Kidney (tissue), 14 donors: ENCODE measurements around the gene FAM222A. TPM values are rescaled to one million over a fixed set of nuclear protein-coding genes. Genes with fewer than 3 reads are reported as not detected.

ENCODE experiments used
- DNase-seq, 5 donors: peaks; one replicate each; pipeline ENCODE4 v3.0.0-alpha.2; 2013 to 2020
- FAIRE-seq: peaks from 2 replicates; lab custom pipeline; 2012; peaks lifted over from hg19 to GRCh38; lab: Jason Lieb, UNC
- H3K27ac ChIP-seq, 2 donors: one replicate each; pipeline ENCODE4 v1.7.0; 2013; ENCODE audit warnings: low read depth in 2 of 2, low read length in 2 of 2, inconsistent platforms in 1 of 2
- H3K27me3 ChIP-seq: one replicate; pipeline ENCODE4 v1.7.1; 2013; ENCODE audit warnings: low read length, inconsistent platforms; ENCODE audit not compliant: control insufficient read depth, insufficient read depth
- H3K36me3 ChIP-seq, 3 donors: one replicate each; pipeline versions ENCODE4 v1.7.0 to v1.7.1; 2013; ENCODE audit warnings: low read length in 3 of 3, control low read depth in 1 of 3, inconsistent platforms in 1 of 3; ENCODE audit not compliant: insufficient read depth in 3 of 3, control insufficient read depth in 2 of 3
- H3K4me1 ChIP-seq, 3 donors: one replicate each; pipeline versions ENCODE4 v1.7.0 to v1.7.1; 2013; ENCODE audit warnings: low read length in 3 of 3, inconsistent platforms in 1 of 3, low read depth in 1 of 3; ENCODE audit not compliant: control insufficient read depth in 2 of 3, insufficient read depth in 2 of 3
- H3K4me3 ChIP-seq, 3 donors: one replicate each; pipeline versions ENCODE4 v1.7.0 to v1.8.1; 2013; ENCODE audit warnings: low read length in 3 of 3, control low read depth in 1 of 3, inconsistent platforms in 1 of 3
- H3K9ac ChIP-seq, 3 donors: one replicate each; pipeline versions ENCODE4 v1.7.0 to v1.7.1; 2013; ENCODE audit warnings: low read length in 3 of 3, control low read depth in 1 of 3, inconsistent platforms in 1 of 3
- H3K9me3 ChIP-seq, 3 donors: one replicate each; pipeline versions ENCODE4 v1.7.0 to v1.7.1; 2013; ENCODE audit warnings: low read length in 3 of 3, control low read depth in 1 of 3, inconsistent platforms in 1 of 3; ENCODE audit not compliant: control insufficient read depth in 2 of 3, insufficient read depth in 1 of 3
- CTCF ChIP-seq: IDR thresholded peaks from 3 replicates; pipeline ENCODE4 v1.5.1; 2012; ENCODE audit warnings: mild to moderate bottlenecking, moderate library complexity, borderline replicate concordance; ENCODE audit not compliant: insufficient read depth; ENCODE audit errors: extremely low read depth
- intact Hi-C: fragments of 100-400 bp; cut with DNase I; formaldehyde crosslinking; loops from one replicate; pipeline ENCODE4 v1.11.1; 2022
- polyA plus RNA-seq: library from polyadenylated mRNA; stranded (reverse); fragments of 350-450 nt; fragmentation: Illumina TruSeq; extraction: RNeasy Lipid Tissue Mini Kit (QIAGEN cat#74804); gene quantifications from one replicate; pipeline ENCODE4 v1.2.3, GENCODE V29; 2014; ENCODE audit warnings: low read depth, low replicate concordance; ENCODE audit not compliant: insufficient read depth
- total RNA-seq: library from RNA; stranded (reverse); fragmentation: NEBNext Ultra II Directional; extraction: Animal tissue kit (Norgen Biotek cat#: 25700); gene quantifications from one replicate; pipeline ENCODE4 v1.2.1, GENCODE V29; 2021
- donor health status: control.
- donor health status: control.
- donor health status: control.
- donor health status: control.
- donor health status: control.
- donor health status: DM: yes; HTN: yes; CAD: no.
- donor health status: Normal renal cell carcinoma (clear cell type).

Gene FAM222A
- total and polyA plus RNA-seq, 2 donors from 2014 or later = 3.7 to 12.5 TPM

DNA sequence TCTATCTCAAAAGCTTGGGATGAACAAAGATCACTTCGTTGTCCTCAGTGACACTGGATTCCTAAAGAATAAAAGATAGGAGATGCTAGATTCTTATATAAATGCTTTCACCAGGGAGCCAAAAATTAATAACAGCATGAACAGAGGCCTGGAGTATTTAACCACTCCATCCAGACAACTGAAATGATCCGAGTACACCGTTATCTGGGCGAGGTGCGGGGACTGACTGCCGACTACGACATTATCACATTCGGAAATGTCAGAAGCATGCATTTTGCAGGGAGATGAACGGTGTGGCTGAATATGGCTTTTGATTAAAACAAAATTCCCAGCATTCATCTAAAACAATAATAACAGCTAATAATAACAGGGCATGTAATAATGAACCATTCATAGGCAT, 63.0 kb downstream of the FAM222A start:
- no peak for TF ChIP-seq CTCF
- DNase-seq (peak in 1 of 5 donors; percentile 6), FAIRE-seq (no peak)
- H3K4me3 ChIP-seq = no peak overlapping the region
- H3K27me3 ChIP-seq = no peaks in the 10 kb centered on the region
- H3K36me3 ChIP-seq = no peaks in the 10 kb centered on the region
- intact Hi-C loops = loop anchor here (10.0 kb wide), 1 partner anchor 252 kb away; no protein-coding TSS in a partner anchor
- H3K4me1 ChIP-seq = peaks cover 0 to 10% (median 0%) of the 10 kb centered on the region in 3 donors
- H3K9ac ChIP-seq = no peak overlapping the region
- H3K9me3 ChIP-seq = no peaks in the 10 kb centered on the region
- no peak overlapping the region for H3K27ac ChIP-seq

GRCh38 chr12:109777544-109777943, 63.9 kb downstream of the FAM222A start:
- FAIRE-seq = no peak
- H3K9me3 ChIP-seq = no peaks in the 10 kb centered on the region
- H3K4me1 ChIP-seq = peaks cover 0 to 10% (median 0%) of the 10 kb centered on the region in 3 donors
- no peak for TF ChIP-seq CTCF
- intact Hi-C loops = loop anchor here (10.0 kb wide), 1 partner anchor 253 kb away; no protein-coding TSS in a partner anchor
- no peaks in the 10 kb centered on the region for H3K36me3 ChIP-seq
- H3K9ac ChIP-seq = no peak overlapping the region
- H3K27me3 ChIP-seq = no peaks in the 10 kb centered on the region
- peak in 1 of 5 donors; percentile 26 for DNase-seq
- H3K4me3 ChIP-seq = no peak overlapping the region
- H3K27ac ChIP-seq = no peak overlapping the region

- FAIRE-seq = no peak
These were observed 65.1 kb downstream of the FAM222A start for GRCh38 chr12:109778684-109779083.

More at GRCh38 chr12:109778684-109779083, 65.1 kb downstream of the FAM222A start:
- no peak for DNase-seq
- peaks cover 0 to 6% (median 3%) of the 10 kb centered on the region in 3 donors for H3K36me3 ChIP-seq
- H3K9me3 ChIP-seq = no peaks in the 10 kb centered on the region
- H3K4me1 ChIP-seq = peaks cover 0 to 1% (median 0%) of the 10 kb centered on the region in 3 donors
- no peaks in the 10 kb centered on the region for H3K27me3 ChIP-seq
- intact Hi-C loops = loop anchor here (10.0 kb wide), 1 partner anchor 254 kb away; no protein-coding TSS in a partner anchor
- no peak overlapping the region for H3K9ac ChIP-seq
- H3K27ac ChIP-seq = no peak overlapping the region
- no peak for TF ChIP-seq CTCF
- H3K4me3 ChIP-seq = no peak overlapping the region
